K562 (cell line): Measurements from ENCODE around the gene MPL. TPM values are rescaled to one million over a fixed set of nuclear protein-coding genes. Genes with fewer than 3 reads are reported as not detected.

Experiments used
- ATAC-seq: fragments of 200-7000 bp; cut with Tn5 transposase; 3 replicates; pipeline ENCODE4 v1.9.1; 2020; ENCODE audit warnings: moderate library complexity
- BruUV-seq: library from RNA; stranded (reverse); fragments of 400-500 nt; replicated peaks from 2 replicates; lab custom pipeline; 2021; lab: Mats Ljungman, UMichigan
- CTCF ChIA-PET: fragments of 300-600 bp; formaldehyde crosslinking; extraction: SDS; loops from one replicate; lab custom pipeline; 2021; ENCODE audit warnings: low intra/inter-chr PET ratio; lab: Yijun Ruan, JAX
- POLR2A ChIA-PET: fragments of 300-600, 350-650 bp; sonication (Branson Sonifier 250); formaldehyde crosslinking; extraction: SDS; loops from one replicate; lab custom pipeline; 2021; ENCODE audit warnings: antibody characterized with exemption, inconsistent platforms; lab: Yijun Ruan, JAX
- DNase-seq, 4 experiments: peaks; one replicate each; pipeline versions ENCODE4 v3.0.0 to v3.0.0-alpha.2; 2011 to 2018; ENCODE audit warnings: low spot score in 3 of 4, mixed read lengths in 3 of 4; ENCODE audit errors: extremely low read depth in 1 of 4
- FAIRE-seq: peaks from 2 replicates; lab custom pipeline; 2011; peaks lifted over from hg19 to GRCh38; lab: Jason Lieb, UNC
- H2AFZ ChIP-seq: 2 replicates; pipeline ENCODE4 v1.6.0; 2011; ENCODE audit warnings: low read depth, low read length, control low read depth, inconsistent platforms
- H3K27ac ChIP-seq: fragments of 200-600 bp; 3 replicates; pipeline ENCODE4 v1.8.0; 2011; ENCODE audit warnings: low read depth, mild to moderate bottlenecking, control low read depth, inconsistent platforms, low read length, moderate library complexity, mixed read lengths; ENCODE audit errors: extremely low read depth
- H3K27me3 ChIP-seq, 2 experiments: fragments of 300-600 bp in 1 of 2; 2 replicates in 1 of 2; 3 replicates in 1 of 2; pipeline versions ENCODE4 v1.6.0 to v1.8.0; 2011; ENCODE audit warnings: inconsistent platforms in 2 of 2, low read length in 2 of 2, mild to moderate bottlenecking in 1 of 2, mixed read lengths in 1 of 2, moderate library complexity in 1 of 2; ENCODE audit not compliant: control insufficient read depth in 2 of 2, insufficient read depth in 2 of 2
- H3K36me3 ChIP-seq: fragments of 300-600 bp; 3 replicates; pipeline ENCODE4 v1.8.0; 2011; ENCODE audit warnings: mild to moderate bottlenecking, low read length, inconsistent platforms; ENCODE audit not compliant: control insufficient read depth, insufficient read depth
- H3K4me1 ChIP-seq, 2 experiments: fragments of 200-600 bp in 1 of 2; replicated peaks in 1 of 2; 2 replicates in 1 of 2; 3 replicates in 1 of 2; pipeline versions ENCODE4 v1.5.1 to v1.8.0; 2011; ENCODE audit warnings: inconsistent platforms in 2 of 2, low read length in 2 of 2, mild to moderate bottlenecking in 1 of 2, mixed read lengths in 1 of 2, moderate library complexity in 1 of 2; ENCODE audit not compliant: control insufficient read depth in 2 of 2, insufficient read depth in 2 of 2
- H3K4me2 ChIP-seq: 2 replicates; pipeline ENCODE4 v1.6.1; 2011; ENCODE audit warnings: low read length, control low read depth, inconsistent platforms, mixed read lengths; ENCODE audit not compliant: insufficient read depth
- H3K4me3 ChIP-seq: fragments of 200-600 bp; sonication (generic), shearing (Covaris generic); 2 replicates; pipeline ENCODE4 v1.5.1; 2016; ENCODE audit warnings: control low read depth, inconsistent platforms
- H3K79me2 ChIP-seq: fragments of 200-600 bp; 3 replicates; pipeline ENCODE4 v1.8.0; 2011; ENCODE audit warnings: low read length, inconsistent platforms; ENCODE audit not compliant: control insufficient read depth, insufficient read depth
- H3K9ac ChIP-seq, 2 experiments: 2 replicates each; pipeline versions ENCODE4 v1.6.0 to v1.6.1; 2011; ENCODE audit warnings: low read depth in 2 of 2, low read length in 2 of 2, control low read depth in 1 of 2, inconsistent platforms in 1 of 2, mild to moderate bottlenecking in 1 of 2, mixed read lengths in 1 of 2; ENCODE audit not compliant: insufficient read depth in 1 of 2
- H3K9me1 ChIP-seq: one replicate; pipeline ENCODE4 v1.6.0; 2011; ENCODE audit warnings: inconsistent platforms, mild to moderate bottlenecking, low read length, moderate library complexity; ENCODE audit not compliant: control insufficient read depth, insufficient read depth
- H3K9me3 ChIP-seq: replicated peaks from 2 replicates; pipeline ENCODE4 v1.5.1; 2011; ENCODE audit warnings: low read depth, low read length, inconsistent platforms; ENCODE audit not compliant: control insufficient read depth, insufficient read depth
- H4K20me1 ChIP-seq: replicated peaks from 2 replicates; pipeline ENCODE4 v1.6.1; 2011; ENCODE audit warnings: low read length, inconsistent platforms, mixed read lengths; ENCODE audit not compliant: control insufficient read depth, insufficient read depth
- CAMTA2 ChIP-seq: fragments of 250-450 bp; sonication (Bioruptor Pico); conservative IDR thresholded peaks from 2 replicates; pipeline ENCODE4 v1.5.1; 2022
- ETS2 ChIP-seq: IDR thresholded peaks from 2 replicates; pipeline ENCODE4 v1.6.1; 2016; ENCODE audit warnings: borderline replicate concordance, missing genetic modification characterization, mild to moderate bottlenecking, moderate library complexity, missing compliant biosample characterization; ENCODE audit not compliant: poor library complexity, severe bottlenecking
- NCOA6 ChIP-seq: fragments of 450-650 bp; IDR thresholded peaks from 2 replicates; pipeline ENCODE4 v1.6.1; 2017; ENCODE audit warnings: mild to moderate bottlenecking
- NFIC ChIP-seq: fragments of 450-650 bp; IDR thresholded peaks from 2 replicates; pipeline ENCODE4 v1.6.1; 2017; ENCODE audit warnings: mild to moderate bottlenecking, inconsistent platforms
- SMARCC2 ChIP-seq: fragments of 450-650 bp; IDR thresholded peaks from 2 replicates; pipeline ENCODE4 v1.6.1; 2017; ENCODE audit warnings: antibody characterized with exemption, moderate library complexity, mild to moderate bottlenecking, low read depth
- TCF7 ChIP-seq: sonication (generic); IDR thresholded peaks from 2 replicates; pipeline ENCODE4 v1.6.1; 2016; ENCODE audit warnings: antibody characterized with exemption, borderline replicate concordance
- TEAD1 ChIP-seq, 2 experiments: fragments of 450-650 bp in 1 of 2; sonication (generic) in 1 of 2; formaldehyde crosslinking; IDR thresholded peaks; 2 replicates each; pipeline versions ENCODE4 v1.4.0 to v1.8.0; 2020 to 2022; ENCODE audit warnings: mild to moderate bottlenecking in 2 of 2, missing genetic modification reagents in 1 of 2
- ZNF324 ChIP-seq: fragments of 250-450 bp; sonication (Bioruptor Pico); IDR thresholded peaks from 2 replicates; pipeline ENCODE4 v1.4.0; 2020; ENCODE audit warnings: mild to moderate bottlenecking
- WGBS: fragments of 100-300 bp; shearing (Covaris generic); methylation state at CpG from one replicate; pipeline ENCODE4 v1.1.6; 2016; ENCODE audit warnings: low coverage, mixed read lengths; ENCODE audit not compliant: insufficient coverage; ENCODE audit errors: missing lambda C conversion rate; 5-methylcytosine and 5-hydroxymethylcytosine counted together
- in situ Hi-C: fragments of 300-500 bp; cut with MboI; formaldehyde crosslinking; loops from 4 replicates; pipeline ENCODE4 v1.15.0; 2018; ENCODE audit warnings: inconsistent platforms, mixed read lengths
- intact Hi-C: fragments of 100-400 bp; cut with micrococcal nuclease; formaldehyde crosslinking; loops from 2 replicates; pipeline ENCODE4 v1.14.2; 2022
- polyA plus RNA-seq, 8 experiments: library from polyadenylated mRNA; depleted of rRNA in 4 of 8; stranded (reverse) in 5 of 8; unstranded in 3 of 8; fragments of >200 nt; fragmentation: Nextera tagmentation in 2 of 8; fragmentation: Illumina TruSeq in 1 of 8; extraction: Ambion mirVana in 2 of 8; extraction: Trizol in 1 of 8; gene quantifications; 2 replicates each; pipeline versions ENCODE4 v1.2.1 to v1.2.3, GENCODE V29; 2011 to 2014; ENCODE audit warnings: inconsistent platforms in 1 of 8, missing spikeins in 1 of 8
- total RNA-seq, 7 experiments: library from RNA; depleted of rRNA in 6 of 7; stranded (reverse); fragments of >200 nt in 6 of 7; fragmentation: Illumina TruSeq in 2 of 7; extraction: Trizol in 2 of 7; gene quantifications; 2 replicates each; pipeline versions ENCODE4 v1.2.1 to v1.2.3, GENCODE V29; 2011 to 2021; ENCODE audit warnings: low replicate concordance in 1 of 7
- TF ChIP-seq, protein P1 (sequence below), 2 experiments: IDR thresholded peaks; 2 replicates each; pipeline ENCODE4 v1.6.1; 2011; ENCODE audit warnings: borderline replicate concordance in 1 of 2, control low read depth in 1 of 2, low read depth in 1 of 2, low read length in 1 of 2, mild to moderate bottlenecking in 1 of 2, mixed read lengths in 1 of 2, moderate library complexity in 1 of 2; ENCODE audit not compliant: insufficient read depth in 1 of 2, insufficient read length in 1 of 2, poor library complexity in 1 of 2, severe bottlenecking in 1 of 2; ENCODE audit errors: extremely low read depth in 1 of 2
- TF ChIP-seq, protein P2 (sequence below): fragments of 250-450 bp; sonication (Bioruptor Pico); IDR thresholded peaks from 2 replicates; pipeline ENCODE4 v1.5.0; 2021
- TF ChIP-seq, protein P3 (sequence below): sonication (generic); IDR thresholded peaks from 2 replicates; pipeline ENCODE4 v1.6.1; 2016

Gene MPL
- total and polyA plus RNA-seq, 9 of the 15 experiments (the other 6 are each of a cell fraction or from before 2014, with no cell fraction given) = not detected

GRCh38 chr1:43354936-43355335, 17.3 kb downstream of the MPL start:
- H3K4me2 ChIP-seq = no peak overlapping the region
- DNase-seq (no peak), ATAC-seq (no peak), FAIRE-seq (no peak)
- H3K9me1 ChIP-seq = no peaks in the 10 kb centered on the region
- in situ Hi-C loops (no loop called here), intact Hi-C loops (no loop called here)
- 60% methylated on average over 2 of the region's 2 CpGs for WGBS
- H4K20me1 ChIP-seq = no peaks in the 10 kb centered on the region; the same call in 1 of the 2 replicates
- H3K27me3 ChIP-seq = no peaks in the 10 kb centered on the region
- no peak overlapping the region for H2AFZ ChIP-seq
- H3K9ac ChIP-seq = no peak overlapping the region
- TF ChIP-seq SMARCC2 (no peak), CAMTA2 (no peak), ETS2 (no peak), NFIC (no peak), TEAD1 (CRISPR knock-in tag; IDR thresholded peaks at IDR 0.05) (no peak), TCF7 (no peak), NCOA6 (no peak), ZNF324 (no peak)
- TF ChIP-seq, protein P1, sequence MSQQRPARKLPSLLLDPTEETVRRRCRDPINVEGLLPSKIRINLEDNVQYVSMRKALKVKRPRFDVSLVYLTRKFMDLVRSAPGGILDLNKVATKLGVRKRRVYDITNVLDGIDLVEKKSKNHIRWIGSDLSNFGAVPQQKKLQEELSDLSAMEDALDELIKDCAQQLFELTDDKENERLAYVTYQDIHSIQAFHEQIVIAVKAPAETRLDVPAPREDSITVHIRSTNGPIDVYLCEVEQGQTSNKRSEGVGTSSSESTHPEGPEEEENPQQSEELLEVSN (IDR thresholded peaks at IDR 0.05; ENCODE audit: borderline replicate concordance in 1 of 2, extremely low read depth in 1 of 2, insufficient read depth in 1 of 2, insufficient read length in 1 of 2, low read depth in 1 of 2, low read length in 1 of 2, poor library complexity in 1 of 2, severe bottlenecking in 1 of 2) = no peak
- TF ChIP-seq, protein P2, sequence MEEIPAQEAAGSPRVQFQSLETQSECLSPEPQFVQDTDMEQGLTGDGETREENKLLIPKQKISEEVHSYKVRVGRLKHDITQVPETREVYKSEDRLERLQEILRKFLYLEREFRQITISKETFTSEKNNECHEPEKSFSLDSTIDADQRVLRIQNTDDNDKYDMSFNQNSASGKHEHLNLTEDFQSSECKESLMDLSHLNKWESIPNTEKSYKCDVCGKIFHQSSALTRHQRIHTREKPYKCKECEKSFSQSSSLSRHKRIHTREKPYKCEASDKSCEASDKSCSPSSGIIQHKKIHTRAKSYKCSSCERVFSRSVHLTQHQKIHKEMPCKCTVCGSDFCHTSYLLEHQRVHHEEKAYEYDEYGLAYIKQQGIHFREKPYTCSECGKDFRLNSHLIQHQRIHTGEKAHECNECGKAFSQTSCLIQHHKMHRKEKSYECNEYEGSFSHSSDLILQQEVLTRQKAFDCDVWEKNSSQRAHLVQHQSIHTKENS (CRISPR knock-in tag) = no peak
- TF ChIP-seq, protein P3, sequence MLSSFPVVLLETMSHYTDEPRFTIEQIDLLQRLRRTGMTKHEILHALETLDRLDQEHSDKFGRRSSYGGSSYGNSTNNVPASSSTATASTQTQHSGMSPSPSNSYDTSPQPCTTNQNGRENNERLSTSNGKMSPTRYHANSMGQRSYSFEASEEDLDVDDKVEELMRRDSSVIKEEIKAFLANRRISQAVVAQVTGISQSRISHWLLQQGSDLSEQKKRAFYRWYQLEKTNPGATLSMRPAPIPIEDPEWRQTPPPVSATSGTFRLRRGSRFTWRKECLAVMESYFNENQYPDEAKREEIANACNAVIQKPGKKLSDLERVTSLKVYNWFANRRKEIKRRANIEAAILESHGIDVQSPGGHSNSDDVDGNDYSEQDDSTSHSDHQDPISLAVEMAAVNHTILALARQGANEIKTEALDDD = no peak
- H3K4me3 ChIP-seq = no peak overlapping the region
- peaks cover 9 to 13% of the 10 kb centered on the region in 2 experiments; a peak in 4 of 5 replicates for H3K4me1 ChIP-seq
- BruUV-seq = no TSS peak
- no peak overlapping the region for H3K27ac ChIP-seq
- H3K79me2 ChIP-seq = peaks cover 11% of the 10 kb centered on the region
- H3K36me3 ChIP-seq = peaks cover 7% of the 10 kb centered on the region; the same call in 2 of the 3 replicates
- H3K9me3 ChIP-seq = no peaks in the 10 kb centered on the region
- CTCF ChIA-PET = no interaction called here
- POLR2A ChIA-PET = interaction anchor here (1.1 kb wide), 1 partner anchor 22 kb away, joined by 4 read pairs; no protein-coding TSS in a partner anchor
